Activated CD4-positive, CD25-positive, alpha-beta regulatory T cell (primary cell): Measurements from ENCODE around the gene LRIG1.

ENCODE experiments used
- DNase-seq, 4 experiments: peaks; one replicate each; lab custom pipeline; 2025; lab: John Stamatoyannopoulos, UW

LRIG1 gene

DNA sequence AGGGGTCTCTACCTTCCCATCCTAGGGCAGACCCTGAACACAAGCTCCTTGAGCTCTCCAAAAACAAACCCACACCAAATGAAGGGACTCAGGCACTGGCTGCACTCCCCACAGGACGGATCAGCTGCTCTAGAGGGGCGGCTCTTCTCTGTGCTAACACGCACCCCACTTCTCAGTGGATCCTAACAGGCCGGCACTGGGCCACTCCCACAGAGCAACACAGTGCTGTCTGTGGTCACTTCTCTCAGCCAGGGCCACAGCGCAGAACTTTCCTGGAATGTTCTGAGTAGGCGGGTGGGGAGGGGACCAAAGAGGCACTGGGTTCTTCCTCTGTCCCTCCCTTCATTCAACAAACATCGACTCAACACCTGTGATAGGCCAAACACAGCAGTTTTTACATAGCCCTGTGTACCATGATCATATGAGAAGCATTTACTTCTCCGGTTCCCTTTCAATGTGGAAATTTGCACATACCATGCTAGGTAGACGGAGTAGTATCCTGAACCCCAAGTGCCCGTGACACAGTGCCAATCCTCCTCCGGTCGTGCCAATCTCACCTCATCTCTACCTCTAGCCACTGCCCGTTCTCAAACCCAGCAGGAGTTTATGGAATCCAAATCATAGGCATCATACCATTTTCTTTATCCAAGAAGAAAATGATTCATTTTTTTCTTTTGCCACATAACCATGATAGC is 98.1 kb downstream of the LRIG1 start:
- no peak for DNase-seq

DNA sequence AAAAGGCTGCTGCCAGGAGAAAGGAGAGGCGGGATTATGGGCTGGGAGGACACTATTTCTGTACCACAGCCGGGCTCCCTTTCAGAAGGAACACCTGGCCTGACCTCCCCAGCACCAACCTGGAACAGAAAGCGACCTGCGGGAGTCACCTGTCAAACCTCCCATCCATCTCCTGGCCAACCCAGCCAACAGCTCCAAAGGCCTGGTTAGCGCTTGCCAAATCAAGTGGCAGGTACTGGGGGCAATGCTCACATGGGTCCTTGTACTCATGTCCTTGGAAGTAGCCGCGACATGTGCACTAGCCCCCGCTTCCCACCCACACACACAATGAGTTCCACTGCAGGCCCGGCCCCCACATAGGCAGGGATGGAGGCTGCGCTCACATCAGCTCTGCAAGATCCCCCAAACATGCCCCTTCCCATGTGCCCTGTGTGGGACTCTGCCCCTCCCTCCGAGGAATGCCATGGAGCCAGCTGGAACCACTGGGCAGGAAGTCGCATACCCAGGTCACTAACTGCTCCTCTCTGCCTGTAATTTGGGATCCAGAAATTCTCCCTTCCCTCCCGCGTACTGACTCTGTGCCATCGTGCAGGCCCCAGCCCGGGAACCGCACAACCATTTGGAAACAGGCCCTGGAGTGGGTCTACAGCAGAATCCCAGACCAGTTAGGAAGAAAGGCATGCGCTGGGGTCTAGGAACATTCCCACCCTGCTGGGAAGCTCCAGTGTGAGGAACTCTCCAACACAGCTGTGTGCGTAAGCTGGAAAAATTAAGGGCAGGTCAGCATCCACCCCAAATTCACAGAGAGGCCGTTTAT is 98.9 kb downstream of the LRIG1 start:
- no peak for DNase-seq

DNA sequence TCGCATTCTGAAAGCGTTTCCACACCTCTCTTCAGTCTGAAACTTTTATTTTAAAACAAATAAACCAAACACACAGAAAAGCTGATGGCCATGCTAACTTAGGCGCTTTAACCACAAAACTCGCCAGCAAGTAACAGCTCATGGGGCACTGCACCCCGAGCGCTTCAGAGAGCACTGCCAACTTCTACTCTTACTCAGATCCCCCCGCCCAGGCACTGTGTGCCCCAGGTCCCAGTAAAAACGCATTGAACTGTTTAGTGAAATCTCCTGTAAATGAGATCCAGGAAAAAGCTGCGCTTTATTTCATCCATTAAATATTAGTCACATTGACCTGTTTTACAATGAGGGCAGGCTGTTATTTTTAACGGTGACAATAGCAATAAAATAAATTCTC is 99.7 kb downstream of the LRIG1 start:
- no peak for DNase-seq

DNA sequence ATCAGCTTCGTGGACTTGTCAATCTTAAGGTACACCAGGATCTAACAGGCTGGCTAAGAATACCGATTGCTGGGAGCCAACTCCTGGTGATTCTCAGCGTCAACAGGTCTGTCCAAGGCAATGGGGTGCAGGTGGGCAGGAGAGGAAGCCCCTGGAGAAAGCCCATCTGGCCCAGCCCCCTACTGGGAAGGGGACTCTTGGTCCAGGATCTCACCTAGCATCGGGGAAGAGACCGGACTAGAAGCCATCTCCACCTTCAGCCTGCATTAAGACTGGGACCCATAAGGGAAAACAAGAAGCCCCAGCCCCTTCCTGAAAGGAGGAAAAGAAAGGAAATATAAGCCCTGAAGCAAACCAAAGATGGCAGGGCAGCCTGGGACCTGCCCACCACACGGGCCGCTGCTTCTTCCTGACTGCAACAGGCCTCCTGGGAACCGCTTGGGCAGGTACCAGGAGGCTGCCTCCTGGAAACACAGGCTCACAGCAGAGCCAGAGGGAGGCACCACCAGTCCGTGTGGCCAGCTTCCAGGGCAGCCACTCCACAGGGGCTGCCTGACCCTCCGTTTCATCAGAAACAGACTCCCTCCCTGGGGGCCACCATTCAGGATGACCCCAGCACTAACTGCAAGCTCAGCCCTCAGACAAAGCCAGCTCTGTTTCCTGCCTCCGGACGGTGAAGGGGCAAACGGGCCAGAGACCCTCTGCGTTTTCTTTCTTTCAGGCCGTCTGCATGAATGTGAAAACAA is 100.2 kb downstream of the LRIG1 start:
- DNase-seq = no peak

DNA sequence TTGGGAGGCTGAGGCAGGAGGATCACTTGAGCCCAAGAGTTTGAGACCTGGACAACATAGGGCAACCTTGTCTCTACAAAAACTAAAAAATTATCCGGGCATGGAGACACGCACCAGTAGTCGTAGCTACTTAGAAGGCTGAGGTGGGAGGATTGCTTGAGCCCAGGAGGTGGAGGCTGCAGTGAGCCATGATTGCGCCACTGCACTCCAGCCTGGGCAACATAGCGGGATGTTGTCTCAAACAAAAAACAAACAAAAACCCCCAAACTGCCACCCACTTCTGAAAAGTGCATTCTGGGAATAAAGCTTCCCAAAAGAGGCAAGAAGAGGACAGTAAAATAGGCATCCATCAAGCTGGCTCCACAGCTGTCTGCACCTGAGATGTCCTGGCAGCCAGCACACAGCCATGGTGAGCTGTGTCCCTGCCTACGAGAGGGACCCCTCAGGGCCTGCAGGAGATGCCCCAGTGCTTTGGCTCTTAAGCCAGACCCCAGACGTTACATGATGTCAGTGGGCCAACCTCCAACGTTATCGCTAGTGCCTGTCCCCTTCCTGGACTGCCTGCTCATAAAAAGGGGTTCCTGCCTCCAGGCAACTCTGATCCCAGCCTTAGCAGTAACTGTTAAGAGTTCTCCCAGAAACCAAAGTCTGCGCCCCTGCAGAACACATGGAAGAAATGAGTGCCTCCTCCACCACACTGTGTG is 101.1 kb downstream of the LRIG1 start:
- DNase-seq = no peak

DNA sequence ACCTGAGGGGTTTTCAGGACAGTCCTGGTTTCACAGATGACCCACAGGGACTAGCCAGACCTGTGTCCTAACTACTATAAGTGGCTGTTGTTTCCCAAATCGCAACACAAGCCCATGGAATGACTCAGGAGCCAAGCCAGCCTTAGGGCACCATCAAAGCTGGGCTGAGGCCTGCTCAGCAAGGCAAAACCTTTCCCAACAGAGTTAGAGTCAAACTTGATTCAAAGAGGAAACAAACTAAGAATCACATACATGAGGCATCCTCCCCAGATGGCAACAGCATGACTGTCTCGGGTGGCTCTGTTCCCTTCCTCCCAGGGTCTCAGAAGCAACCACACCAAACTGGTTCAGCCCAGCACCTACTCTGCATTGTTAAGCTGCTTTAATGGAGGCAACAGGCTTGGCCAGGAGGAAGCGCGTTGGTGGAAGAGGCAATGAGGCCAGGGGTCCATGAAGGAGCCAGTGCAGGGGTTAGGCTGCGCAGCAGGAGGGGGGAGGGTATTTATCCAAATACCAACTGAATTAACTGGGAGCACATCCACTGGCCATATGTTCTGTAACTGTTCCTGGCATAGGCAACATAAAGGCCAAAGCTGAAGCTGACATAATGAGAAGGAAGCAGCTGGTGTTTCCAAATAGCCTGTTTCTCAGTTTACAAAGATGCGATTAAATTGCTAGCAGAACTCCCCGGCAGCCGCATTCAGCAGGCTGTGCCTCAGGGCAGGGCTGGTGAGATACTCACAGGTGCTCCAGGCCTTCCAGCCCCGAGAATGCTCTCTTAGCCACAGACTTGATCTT is 102.4 kb downstream of the LRIG1 start:
- DNase-seq = no peak

DNA sequence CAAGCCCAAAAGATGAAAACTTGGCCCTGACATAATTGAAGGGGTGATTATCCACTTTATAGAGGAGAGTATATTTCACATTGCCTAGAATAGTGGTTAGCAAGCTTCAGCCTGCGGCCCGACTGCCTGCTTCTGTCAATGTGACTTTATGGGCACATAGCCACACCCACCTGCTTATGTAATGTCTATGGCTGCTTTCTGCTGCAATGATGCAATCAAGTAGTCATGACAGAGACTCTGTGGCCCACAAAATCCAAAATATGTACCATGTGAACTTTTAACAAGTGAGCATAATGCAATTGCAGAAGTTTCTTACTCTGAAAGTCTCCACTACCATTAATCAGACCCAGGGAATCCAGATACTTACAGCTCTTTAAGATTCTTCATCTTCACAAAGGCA is 103.1 kb downstream of the LRIG1 start:
- no peak for DNase-seq

DNA sequence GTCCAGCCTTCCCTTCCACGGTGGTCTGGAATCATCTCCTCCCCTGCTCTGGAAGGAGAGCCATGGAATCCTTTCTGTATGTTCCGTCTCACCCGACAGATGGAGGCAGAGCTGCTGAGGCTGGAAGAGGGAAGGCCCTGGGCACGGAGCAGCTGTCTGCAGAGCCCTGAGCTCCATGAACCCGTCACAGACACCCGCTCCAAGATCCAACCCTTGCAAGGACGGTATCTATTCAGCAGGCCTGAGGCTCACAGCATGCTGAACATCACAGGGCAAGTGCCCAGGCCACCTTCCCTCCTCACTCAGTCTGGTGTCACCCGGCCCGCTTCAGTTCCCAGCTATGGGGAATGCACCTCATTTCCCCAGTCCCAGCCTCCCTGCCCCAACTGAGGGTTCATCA is 103.9 kb downstream of the LRIG1 start:
- DNase-seq = no peak

DNA sequence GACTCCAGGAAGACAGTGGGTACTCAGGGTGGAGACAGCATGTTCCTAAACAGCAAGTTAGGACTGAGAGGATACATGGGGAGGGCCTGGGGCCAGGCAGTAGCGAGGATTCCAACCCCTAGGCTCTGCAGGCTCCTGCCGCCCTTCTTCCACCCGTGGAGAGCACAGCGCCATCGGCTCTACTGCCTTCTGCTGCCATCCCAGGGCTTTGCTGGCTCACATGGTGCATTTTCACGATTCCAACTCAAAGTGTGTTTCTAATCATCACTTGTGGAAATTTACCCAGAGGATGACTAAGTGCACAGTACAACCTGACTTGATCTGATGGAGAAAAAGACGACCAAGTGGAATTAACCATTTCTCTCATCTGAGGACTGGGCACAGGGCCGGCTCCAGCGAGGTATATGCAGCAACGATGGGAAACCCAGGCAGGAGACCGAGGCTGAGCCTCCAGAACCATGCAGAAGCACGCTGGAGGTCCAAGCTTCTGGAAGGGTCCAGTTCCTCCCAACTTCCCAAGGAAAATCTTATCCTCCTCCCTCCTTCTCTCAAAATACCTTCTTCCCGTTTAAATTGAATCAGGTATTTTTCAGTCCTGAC is 104.6 kb downstream of the LRIG1 start:
- DNase-seq = no peak

DNA sequence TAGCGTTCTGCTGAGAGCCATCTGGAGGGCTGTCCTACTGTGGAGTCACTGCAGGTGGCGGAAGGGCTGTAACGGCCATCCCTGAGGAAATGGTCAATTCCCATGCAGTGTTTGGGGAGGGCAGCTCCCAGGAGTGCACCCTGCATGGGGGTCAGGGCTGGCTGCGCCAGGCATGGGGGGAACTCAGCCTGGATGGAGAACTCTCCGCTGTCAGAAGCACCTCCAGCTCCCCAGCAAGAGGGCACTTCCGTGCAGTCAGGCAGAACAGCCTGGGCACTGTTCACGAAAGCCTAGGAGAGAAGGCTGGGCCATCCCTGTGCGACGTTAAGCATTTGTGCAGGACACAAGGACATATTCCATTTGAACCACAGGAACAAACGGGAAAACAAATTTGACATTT is 105.2 kb downstream of the LRIG1 start:
- DNase-seq = no peak

DNA sequence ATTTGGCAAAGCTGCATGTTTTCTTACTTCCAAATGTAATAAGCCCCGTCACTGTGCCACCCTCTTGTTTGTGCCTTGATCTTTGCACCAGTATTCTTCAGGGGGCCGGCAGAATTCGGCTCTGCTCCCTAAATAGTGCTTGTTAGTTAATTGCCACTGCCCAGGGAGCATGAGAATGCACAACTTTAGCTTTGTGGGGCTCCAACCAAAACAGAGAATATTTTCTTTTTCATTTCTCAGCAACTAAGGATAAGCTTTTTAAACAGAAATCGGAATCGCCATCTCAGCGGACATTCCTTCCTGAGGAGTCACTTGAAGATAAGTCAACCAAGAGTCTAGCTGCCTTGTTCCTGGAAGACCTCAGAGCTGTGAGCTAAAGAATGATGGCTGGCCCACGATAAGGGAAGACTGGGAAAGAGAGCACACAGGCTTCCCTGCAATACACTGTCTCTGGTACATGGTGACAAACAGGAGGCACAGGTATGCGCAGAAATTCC is 106.0 kb downstream of the LRIG1 start:
- DNase-seq = no peak

DNA sequence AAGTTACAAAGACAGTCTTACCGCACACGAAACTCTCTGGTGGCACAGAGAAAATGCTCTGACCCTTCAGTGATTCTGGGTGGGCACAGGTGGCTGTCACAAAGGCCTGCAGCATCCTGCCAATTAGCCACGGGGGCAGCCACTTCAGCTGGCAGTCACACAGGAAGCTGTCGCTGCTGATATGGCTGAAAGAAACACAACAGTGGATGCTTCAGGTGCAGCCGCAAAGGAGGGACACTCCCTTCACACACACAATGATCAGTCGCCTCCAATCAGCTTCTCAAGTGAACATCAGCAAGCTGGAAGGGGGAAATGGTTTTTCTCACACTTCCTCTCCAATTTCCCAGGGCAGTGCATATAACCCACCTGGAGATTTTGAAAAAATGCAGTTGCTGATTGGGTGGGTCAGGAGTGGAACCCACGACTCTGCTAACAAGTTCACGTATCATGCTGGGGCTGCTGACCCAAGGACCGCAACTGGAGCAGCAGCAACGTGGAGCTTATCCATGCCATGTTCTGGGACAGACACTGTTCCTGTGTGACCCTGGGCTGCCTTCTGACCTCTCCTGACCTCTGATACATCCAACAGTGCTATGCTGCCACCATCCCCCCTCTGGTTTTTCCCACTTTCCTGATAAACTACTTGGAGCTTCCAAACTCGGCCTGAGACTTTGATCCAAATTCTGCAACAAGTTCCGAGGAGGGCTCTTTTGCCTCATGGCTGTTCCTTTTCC is 106.6 kb downstream of the LRIG1 start:
- peak in 2 of 4 experiments; percentile 40 for DNase-seq

DNA sequence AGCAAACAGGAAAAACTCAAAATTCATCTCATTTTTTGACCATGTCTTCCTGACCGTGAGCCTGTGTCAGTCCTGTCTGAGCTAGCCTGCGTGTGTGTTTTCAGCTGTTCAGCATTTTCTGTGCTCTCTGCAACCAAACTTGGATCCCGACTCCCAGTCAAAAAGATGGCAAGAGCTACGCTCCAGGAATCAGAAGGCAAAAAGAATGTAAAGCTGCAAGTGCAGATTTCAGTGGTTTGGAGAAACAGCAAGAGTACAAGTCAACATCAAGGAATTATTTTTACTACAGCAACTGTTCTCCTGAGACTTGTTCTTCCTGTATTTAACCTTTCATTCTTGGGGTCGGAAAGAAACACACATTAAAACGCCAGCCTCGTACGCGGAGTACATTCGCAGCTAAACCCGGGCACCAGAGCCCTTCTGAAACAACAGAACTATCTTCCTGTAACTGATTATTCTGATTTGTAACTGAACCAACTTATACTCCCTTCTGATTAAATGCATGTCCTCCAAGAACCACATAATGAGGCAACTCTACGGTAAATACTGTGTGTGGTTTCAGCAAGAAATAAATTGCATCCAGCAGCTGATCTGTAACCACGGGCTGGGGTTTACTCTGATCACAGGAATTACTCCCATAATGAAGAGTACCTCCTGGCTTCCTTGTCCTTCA is 107.4 kb downstream of the LRIG1 start:
- no peak for DNase-seq

DNA sequence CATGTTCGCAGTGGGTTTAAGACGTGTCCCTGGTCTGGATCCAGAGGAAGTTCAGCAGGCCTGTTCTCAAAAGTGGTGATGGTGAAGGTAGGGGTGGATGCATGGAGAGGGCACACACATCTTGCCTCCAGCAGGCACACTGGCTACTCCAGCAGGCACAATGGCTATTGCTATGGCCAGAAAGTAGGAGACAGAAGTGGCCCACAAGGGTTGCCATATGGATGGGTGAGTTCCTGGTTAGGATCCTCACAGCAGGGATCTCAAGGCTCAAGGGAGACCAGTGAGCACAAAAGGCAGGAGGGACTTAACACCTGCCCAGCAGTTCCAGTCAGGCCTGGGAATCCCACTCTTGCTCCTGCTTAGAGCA is 107.9 kb downstream of the LRIG1 start:
- no peak for DNase-seq

DNA sequence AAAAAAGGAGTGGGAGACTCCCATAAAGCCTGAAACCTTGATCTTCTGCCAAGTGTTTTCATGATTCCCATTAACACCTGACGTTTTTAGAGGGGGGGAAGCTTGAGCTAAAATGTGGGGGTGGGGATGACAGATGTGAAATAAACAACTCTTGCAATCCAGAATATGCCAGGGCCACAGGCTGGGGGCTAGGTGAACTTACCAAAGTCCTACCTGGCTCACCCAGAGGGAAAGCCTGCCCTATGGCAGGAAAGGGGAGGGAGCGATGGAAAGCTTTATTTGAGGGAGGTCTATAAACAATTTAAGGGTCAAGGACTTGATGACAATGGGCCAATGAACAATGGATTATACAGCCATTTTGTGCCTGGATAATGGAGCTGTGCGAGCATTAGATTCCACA is 108.3 kb downstream of the LRIG1 start:
- no peak for DNase-seq

DNA sequence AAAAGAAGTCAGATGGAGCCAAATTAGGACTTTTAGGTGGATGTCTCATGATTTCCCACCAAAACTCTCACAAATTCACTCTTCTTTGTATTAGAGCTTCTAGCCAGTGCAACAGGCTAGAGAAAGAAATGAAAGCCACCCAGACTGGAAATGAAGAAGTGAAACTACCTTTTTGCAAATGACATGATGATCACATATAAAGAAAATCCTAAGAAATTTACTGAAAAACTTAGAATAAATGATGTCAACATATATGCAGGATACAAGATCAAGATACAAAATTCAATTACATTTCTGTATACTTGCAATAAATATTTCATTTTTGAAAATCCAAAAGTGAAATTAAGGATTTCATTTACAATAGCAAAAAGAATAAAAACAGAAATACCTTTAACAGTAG is 110.8 kb downstream of the LRIG1 start:
- DNase-seq = no peak

DNA sequence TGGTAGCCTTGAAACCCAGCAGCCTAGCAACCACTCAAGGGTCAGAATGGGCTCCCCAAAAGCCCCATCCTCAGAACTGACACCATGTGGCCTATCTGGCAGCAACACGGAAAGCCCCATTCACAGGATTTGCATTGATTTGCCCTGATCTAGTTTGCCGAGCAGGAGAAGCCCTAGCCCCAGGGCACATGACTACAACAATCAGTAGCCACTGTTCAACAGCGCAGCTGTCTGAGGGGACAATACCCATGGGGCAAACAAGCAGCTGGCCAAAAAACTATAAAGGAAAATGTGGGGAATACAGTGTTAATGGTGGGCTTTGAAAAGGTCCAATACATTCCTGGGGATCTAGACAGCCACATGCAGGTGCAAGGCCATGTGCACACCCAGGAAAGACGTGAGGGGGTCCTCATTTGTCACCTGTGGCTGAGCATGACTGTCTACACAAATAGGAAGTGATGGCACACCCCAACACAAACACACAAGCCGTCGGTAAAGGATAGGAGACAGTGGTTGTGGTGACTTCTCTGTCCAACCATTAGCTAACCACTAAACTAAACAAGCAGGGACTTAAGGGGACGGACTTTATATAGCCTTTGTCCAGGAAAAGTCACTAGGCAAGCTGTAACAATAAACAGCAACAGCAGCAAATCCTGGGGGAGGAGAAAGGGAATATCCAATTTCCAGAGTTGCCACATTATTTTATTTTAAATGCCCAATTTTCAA is 113.7 kb downstream of the LRIG1 start:
- DNase-seq = no peak

DNA sequence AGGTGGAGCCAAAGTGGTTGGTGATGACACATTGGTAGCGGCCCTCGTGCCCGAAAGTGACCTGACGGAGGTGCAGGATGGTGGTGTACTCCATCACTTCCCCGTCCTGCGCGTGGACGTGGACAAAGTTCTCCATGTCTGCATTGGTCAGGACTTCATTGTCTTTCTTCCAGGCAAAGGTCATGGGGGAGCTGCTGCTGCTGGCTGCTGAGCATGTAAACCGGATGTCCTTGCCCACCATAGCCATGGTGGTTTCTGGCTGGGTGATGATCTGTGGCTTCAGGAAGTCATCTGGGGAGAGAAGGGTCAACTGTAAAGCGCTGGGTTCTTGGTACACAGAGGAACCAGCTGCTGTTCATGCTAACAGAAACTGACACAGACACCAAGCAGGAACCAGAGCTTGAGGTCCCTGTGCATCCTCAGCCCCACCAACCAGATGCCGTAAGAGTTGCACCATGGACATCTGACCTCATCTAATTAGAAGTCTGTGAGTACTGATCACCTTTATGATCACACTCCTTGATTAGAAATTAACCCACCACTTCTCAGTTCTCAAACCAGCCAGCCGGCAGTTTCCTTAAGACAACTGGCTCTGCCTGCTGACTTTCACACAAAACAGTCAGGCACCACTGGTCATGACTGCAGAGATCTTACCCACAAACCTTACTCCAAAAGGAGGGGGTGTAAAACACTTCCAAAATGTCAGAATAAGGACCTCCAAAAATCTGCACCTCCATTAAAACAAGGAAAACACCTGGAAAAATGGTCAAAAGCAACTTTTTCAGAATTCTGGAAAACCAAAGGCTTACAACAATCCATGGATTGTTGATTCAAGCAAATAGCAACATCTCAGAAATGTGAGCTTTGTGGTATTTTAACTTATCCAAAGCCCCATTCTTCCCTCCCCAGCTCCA is 114.6 kb downstream of the LRIG1 start:
- DNase-seq = no peak
